Endothelial cell of umbilical vein (primary cell): ENCODE data around the gene NEU3. TPM values are rescaled to one million over a fixed set of nuclear protein-coding genes. Genes with fewer than 3 reads are reported as not detected.

Source experiments
- BruUV-seq: library from RNA; stranded (reverse); fragments of 400-500 nt; replicated peaks from 2 replicates; lab custom pipeline; 2021; lab: Mats Ljungman, UMichigan
- CTCF ChIA-PET: fragments of 300-600, 350-600 bp; sonication (Branson Sonifier 250); formaldehyde crosslinking; loops from one replicate; lab custom pipeline; 2021; ENCODE audit warnings: antibody characterized with exemption, inconsistent platforms; lab: Charles Lee
- POLR2A ChIA-PET: fragments of 300-600, 350-600 bp; sonication (Branson Sonifier 250); formaldehyde crosslinking; loops from one replicate; lab custom pipeline; 2021; ENCODE audit warnings: antibody characterized with exemption, inconsistent platforms; lab: Charles Lee
- DNase-seq: peaks from one replicate; pipeline ENCODE4 v3.0.0-alpha.2; 2011; ENCODE audit warnings: low read depth, low spot score
- FAIRE-seq: peaks from 2 replicates; lab custom pipeline; 2011; peaks lifted over from hg19 to GRCh38; lab: Jason Lieb, UNC
- H2AFZ ChIP-seq: 2 replicates; pipeline ENCODE4 v1.6.0; 2012; ENCODE audit warnings: low read depth, low read length, control low read depth, inconsistent platforms
- H3K27ac ChIP-seq: 2 replicates; pipeline ENCODE4 v1.5.1; 2011; ENCODE audit warnings: low read depth, mild to moderate bottlenecking, control low read depth, low read length, moderate library complexity; ENCODE audit not compliant: insufficient read depth
- H3K27me3 ChIP-seq, 2 experiments: 2 replicates each; pipeline versions ENCODE4 v1.6.0 to v1.6.1; 2011; ENCODE audit warnings: low read length in 2 of 2, mixed read lengths in 1 of 2; ENCODE audit not compliant: control insufficient read depth in 2 of 2, insufficient read depth in 2 of 2
- H3K36me3 ChIP-seq, 2 experiments: 2 replicates in 1 of 2; 3 replicates in 1 of 2; pipeline ENCODE4 v1.5.1; 2011; ENCODE audit warnings: low read length in 2 of 2, mild to moderate bottlenecking in 1 of 2, moderate library complexity in 1 of 2; ENCODE audit not compliant: control insufficient read depth in 2 of 2, insufficient read depth in 2 of 2; ENCODE audit errors: extremely low read depth in 1 of 2
- H3K4me1 ChIP-seq: 3 replicates; pipeline ENCODE4 v1.5.1; 2011; ENCODE audit warnings: mild to moderate bottlenecking, low read length; ENCODE audit not compliant: control insufficient read depth, insufficient read depth; ENCODE audit errors: extremely low read depth
- H3K4me2 ChIP-seq: 2 replicates; pipeline ENCODE4 v1.6.1; 2011; ENCODE audit warnings: low read length, control low read depth, mixed read lengths; ENCODE audit not compliant: insufficient read depth
- H3K4me3 ChIP-seq, 3 experiments: fragments of 200-600 bp in 1 of 3; sonication (generic), shearing (Covaris generic) in 1 of 3; replicated peaks in 1 of 3; 2 replicates each; pipeline ENCODE4 v1.5.1; 2011 to 2016; ENCODE audit warnings: control low read depth in 3 of 3, low read length in 3 of 3, mild to moderate bottlenecking in 2 of 3, inconsistent platforms in 1 of 3, low read depth in 1 of 3, moderate library complexity in 1 of 3; ENCODE audit not compliant: insufficient read depth in 1 of 3
- H3K79me2 ChIP-seq: 2 replicates; pipeline ENCODE4 v1.6.0; 2012; ENCODE audit warnings: low read length, inconsistent platforms; ENCODE audit not compliant: control insufficient read depth, insufficient read depth
- H3K9ac ChIP-seq: replicated peaks from 2 replicates; pipeline ENCODE3; 2011; ENCODE audit warnings: low read length, control low read depth; ENCODE audit not compliant: insufficient read depth; ENCODE audit errors: extremely low read depth
- H3K9me1 ChIP-seq: replicated peaks from 3 replicates; pipeline ENCODE4 v1.6.0; 2011; ENCODE audit warnings: mild to moderate bottlenecking, low read length; ENCODE audit not compliant: control insufficient read depth, insufficient read depth; ENCODE audit errors: extremely low read depth
- H3K9me3 ChIP-seq: replicated peaks from 2 replicates; pipeline ENCODE4 v1.5.1; 2012; ENCODE audit warnings: low read length, inconsistent platforms; ENCODE audit not compliant: control insufficient read depth, insufficient read depth
- H4K20me1 ChIP-seq: replicated peaks from 2 replicates; pipeline ENCODE3; 2011; ENCODE audit warnings: mild to moderate bottlenecking, low read length; ENCODE audit not compliant: control insufficient read depth, insufficient read depth; ENCODE audit errors: extremely low read depth
- FOS ChIP-seq: IDR thresholded peaks from 2 replicates; pipeline ENCODE4 v1.6.1; 2011; ENCODE audit warnings: mild to moderate bottlenecking, low read length, moderate library complexity, borderline replicate concordance; ENCODE audit not compliant: insufficient read depth
- GATA2 ChIP-seq: IDR thresholded peaks from 2 replicates; pipeline ENCODE4 v1.7.0; 2011; ENCODE audit warnings: low read depth, mild to moderate bottlenecking, moderate library complexity, mixed read lengths, low read length; ENCODE audit not compliant: insufficient read length, insufficient read depth
- MAX ChIP-seq: IDR thresholded peaks from 2 replicates; pipeline ENCODE4 v1.6.1; 2011; ENCODE audit not compliant: insufficient read depth, insufficient read length
- POLR2A ChIP-seq: IDR thresholded peaks from 2 replicates; pipeline ENCODE4 v1.6.1; 2012; ENCODE audit warnings: low read depth, mild to moderate bottlenecking, control low read depth, low read length
- dilution Hi-C: fragments of 300-500 bp; cut with MboI; formaldehyde crosslinking; loops from one replicate; pipeline ENCODE4 v1.15.0; 2019; ENCODE audit warnings: low sequenced_read_pairs; ENCODE audit not compliant: extremely low pct_ligation_motif_present
- intact Hi-C: fragments of 100-400 bp; cut with micrococcal nuclease; formaldehyde crosslinking; loops from one replicate; pipeline ENCODE4 v1.10.0; 2022
- polyA plus RNA-seq, 4 experiments: library from polyadenylated mRNA; depleted of rRNA in 3 of 4; stranded (reverse) in 3 of 4; unstranded in 1 of 4; fragments of >200 nt; gene quantifications; 2 replicates each; pipeline versions ENCODE4 v1.2.1 to v1.2.3, GENCODE V29; 2011 to 2012; ENCODE audit warnings: missing spikeins in 1 of 4
- total RNA-seq: library from RNA; stranded (reverse); gene quantifications from 2 replicates; pipeline ENCODE4 v1.2.3, GENCODE V29; 2021

Gene NEU3
- total and polyA plus RNA-seq, 2 donors (not counting 3 experiments of a cell fraction or from before 2014, with no cell fraction given) = 5.9 to 7.0 TPM

- no peaks in the 10 kb centered on the region for H4K20me1 ChIP-seq
- H2AFZ ChIP-seq = no peak overlapping the region
- no peak overlapping the region for H3K9ac ChIP-seq
- no peak for TF ChIP-seq POLR2A
- no peak for TF ChIP-seq MAX
- no peak for TF ChIP-seq FOS
- TF ChIP-seq GATA2 = no peak
- no peak for DNase-seq
- dilution Hi-C loops (loop anchor here (25.0 kb wide), 1 partner anchor 99 kb away; no protein-coding TSS in a partner anchor), intact Hi-C loops (no loop called here)
- ChIA-PET CTCF (interaction anchor here (1.1 to 3.9 kb wide), 5 partner anchors 12 to 237 kb away, joined by 3 to 23 read pairs (median 8); no protein-coding TSS in a partner anchor), POLR2A (no interaction called here)
- no peaks in the 10 kb centered on the region for H3K9me3 ChIP-seq
- H3K9me1 ChIP-seq = no peaks in the 10 kb centered on the region
- BruUV-seq = no TSS peak
- no peak for FAIRE-seq
- no peak overlapping the region for H3K4me2 ChIP-seq
- no peaks in the 10 kb centered on the region for H3K4me1 ChIP-seq
- no peak overlapping the region for H3K27ac ChIP-seq
- no peak overlapping the region for H3K4me3 ChIP-seq
- H3K27me3 ChIP-seq = no peaks in the 10 kb centered on the region
- H3K79me2 ChIP-seq = no peaks in the 10 kb centered on the region
- peaks cover 0 to 7% of the 10 kb centered on the region in 2 experiments for H3K36me3 ChIP-seq
Observed at GRCh38 chr11:75011357-75011756, 22.6 kb downstream of the NEU3 start.

GRCh38 chr11:75011872-75012271 is 23.1 kb downstream of the NEU3 start:
- TF ChIP-seq FOS = no peak
- H3K27me3 ChIP-seq = no peaks in the 10 kb centered on the region
- H2AFZ ChIP-seq = no peak overlapping the region
- peaks cover 0 to 6% of the 10 kb centered on the region in 2 experiments for H3K36me3 ChIP-seq
- no peak overlapping the region for H3K9ac ChIP-seq
- intact Hi-C loops (no loop called here), dilution Hi-C loops (loop anchor here (25.0 kb wide), 1 partner anchor 100 kb away; no protein-coding TSS in a partner anchor)
- ChIA-PET POLR2A (no interaction called here), CTCF (interaction anchor here (1.1 to 3.9 kb wide), 5 partner anchors 11 to 237 kb away, joined by 5 to 23 read pairs (median 8); no protein-coding TSS in a partner anchor)
- H3K4me1 ChIP-seq = no peaks in the 10 kb centered on the region
- H3K4me3 ChIP-seq = no peak overlapping the region
- no peak for FAIRE-seq
- no peaks in the 10 kb centered on the region for H4K20me1 ChIP-seq
- H3K27ac ChIP-seq = no peak overlapping the region
- BruUV-seq = no TSS peak
- no peaks in the 10 kb centered on the region for H3K79me2 ChIP-seq
- no peaks in the 10 kb centered on the region for H3K9me1 ChIP-seq
- no peak overlapping the region for H3K4me2 ChIP-seq
- H3K9me3 ChIP-seq = no peaks in the 10 kb centered on the region
- no peak for DNase-seq
